ENCODE measurements around the gene SOX30.

SOX30 gene

GRCh38 chr5:157610990-157611389 is 41.2 kb downstream of the SOX30 start:
- DNase-seq (ENCODE audit: low read depth in 3 of 3, low spot score in 1 of 3), result no peak

- DNase-seq (ENCODE audit: low read depth in 3 of 3, low spot score in 1 of 3), result no peak
These were observed 43.2 kb downstream of the SOX30 start for GRCh38 chr5:157608972-157609565.

- DNase-seq (ENCODE audit: low read depth in 3 of 3, low spot score in 1 of 3), result peak in 2 of 3 donors; percentile 24 to 43
These were observed 44.7 kb downstream of the SOX30 start for GRCh38 chr5:157607371-157608161.

- no peak for DNase-seq (ENCODE audit: low read depth in 3 of 3, low spot score in 1 of 3)
These were observed 46.2 kb downstream of the SOX30 start for GRCh38 chr5:157606046-157606445.

- peak; percentile 29 to 50 (median 50) for DNase-seq (ENCODE audit: low read depth in 3 of 3, low spot score in 1 of 3)
These were observed 48.7 kb downstream of the SOX30 start for GRCh38 chr5:157603333-157604190.

- DNase-seq (ENCODE audit: low read depth in 3 of 3, low spot score in 1 of 3), result peak in 1 of 3 donors; percentile 13
These were observed 49.7 kb downstream of the SOX30 start for GRCh38 chr5:157602505-157602904.

- no peak for DNase-seq (ENCODE audit: low read depth in 3 of 3, low spot score in 1 of 3)
These were observed 52.0 kb downstream of the SOX30 start for GRCh38 chr5:157600252-157600651.

GRCh38 chr5:157599565-157599964 is 52.7 kb downstream of the SOX30 start:
- no peak for DNase-seq (ENCODE audit: low read depth in 3 of 3, low spot score in 1 of 3)

- no peak for DNase-seq (ENCODE audit: low read depth in 3 of 3, low spot score in 1 of 3)
These were observed 53.8 kb downstream of the SOX30 start for GRCh38 chr5:157598350-157598936.

- no peak for DNase-seq (ENCODE audit: low read depth in 3 of 3, low spot score in 1 of 3)
These were observed 55.0 kb downstream of the SOX30 start for GRCh38 chr5:157597277-157597676.

GRCh38 chr5:157596487-157596886 is 55.8 kb downstream of the SOX30 start:
- no peak for DNase-seq (ENCODE audit: low read depth in 3 of 3, low spot score in 1 of 3)

- DNase-seq (ENCODE audit: low read depth in 3 of 3, low spot score in 1 of 3), result no peak
These were observed 57.4 kb downstream of the SOX30 start for GRCh38 chr5:157594675-157595459.

- DNase-seq (ENCODE audit: low read depth in 3 of 3, low spot score in 1 of 3), result no peak
These were observed 58.0 kb downstream of the SOX30 start for GRCh38 chr5:157594257-157594656.

- no peak for DNase-seq (ENCODE audit: low read depth in 3 of 3, low spot score in 1 of 3)
These were observed 59.0 kb downstream of the SOX30 start for GRCh38 chr5:157593052-157593757.

- DNase-seq (ENCODE audit: low read depth in 3 of 3, low spot score in 1 of 3), result no peak
These were observed 59.6 kb downstream of the SOX30 start for GRCh38 chr5:157592594-157592993.

GRCh38 chr5:157590478-157590877 is 61.8 kb downstream of the SOX30 start:
- no peak for DNase-seq (ENCODE audit: low read depth in 3 of 3, low spot score in 1 of 3)

GRCh38 chr5:157584628-157585027 is 67.6 kb downstream of the SOX30 start:
- DNase-seq (ENCODE audit: low read depth in 3 of 3, low spot score in 1 of 3), result no peak

GRCh38 chr5:157582731-157583620 is 69.3 kb downstream of the SOX30 start:
- no peak for DNase-seq (ENCODE audit: low read depth in 3 of 3, low spot score in 1 of 3)

GRCh38 chr5:157581901-157582300 is 70.3 kb downstream of the SOX30 start:
- no peak for DNase-seq (ENCODE audit: low read depth in 3 of 3, low spot score in 1 of 3)
